GM21576 (cell line): ENCODE data around the gene CAST.

Experiments used
- ATAC-seq: cut with Tn5 transposase; IDR thresholded peaks from one replicate; pipeline ENCODE4 v1.9.1; 2021; ENCODE audit warnings: mild to moderate bottlenecking, moderate library complexity; ENCODE audit not compliant: unreplicated experiment

The CAST gene

GRCh38 chr5:96671441-96671840 is 9.3 kb downstream of the CAST start:
- no peak for ATAC-seq

- no peak for ATAC-seq
Observed at GRCh38 chr5:96673127-96673526, 11.0 kb downstream of the CAST start.

GRCh38 chr5:96675882-96676281 is 13.7 kb downstream of the CAST start:
- ATAC-seq: no peak

- no peak for ATAC-seq
Observed at GRCh38 chr5:96677496-96677895, 15.3 kb downstream of the CAST start.

GRCh38 chr5:96679293-96679692 is 17.1 kb downstream of the CAST start:
- no peak for ATAC-seq

GRCh38 chr5:96680759-96681470 is 18.7 kb downstream of the CAST start:
- ATAC-seq: no peak

GRCh38 chr5:96683392-96683791 is 21.2 kb downstream of the CAST start:
- ATAC-seq: no peak

GRCh38 chr5:96683810-96684209 is 21.6 kb downstream of the CAST start:
- no peak for ATAC-seq

GRCh38 chr5:96687080-96687479 is 24.9 kb downstream of the CAST start:
- ATAC-seq: no peak

- peak; percentile 85 for ATAC-seq
Observed at GRCh38 chr5:96687812-96688453, 25.8 kb downstream of the CAST start.

GRCh38 chr5:96690861-96691260 is 28.7 kb downstream of the CAST start:
- no peak for ATAC-seq

GRCh38 chr5:96691503-96692303 is 29.5 kb downstream of the CAST start:
- no peak for ATAC-seq

GRCh38 chr5:96692441-96692840 is 30.3 kb downstream of the CAST start:
- no peak for ATAC-seq

GRCh38 chr5:96699186-96699820 is 37.1 kb downstream of the CAST start:
- ATAC-seq: no peak

- ATAC-seq: peak; percentile 50
Observed at GRCh38 chr5:96702503-96703383, 40.6 kb downstream of the CAST start.

- peak; percentile 86 for ATAC-seq
Observed at GRCh38 chr5:96703384-96703920, 41.3 kb downstream of the CAST start.

GRCh38 chr5:96703995-96704394 is 41.8 kb downstream of the CAST start:
- ATAC-seq: no peak

- no peak for ATAC-seq
Observed at GRCh38 chr5:96706433-96707111, 44.4 kb downstream of the CAST start.

GRCh38 chr5:96708600-96708999 is 46.4 kb downstream of the CAST start:
- ATAC-seq: no peak
